ENCODE measurements around the gene OR4K15.

GRCh38 chr14:20019257-20019865 lies 44.0 kb downstream of the OR4K15 start, which contains the start of gene OR4K14:
- TF ChIP-seq CTCF (IDR thresholded peaks at IDR 0.05), result no peak
- no peak for TF ChIP-seq POLR2A (IDR thresholded peaks at IDR 0.05)
- TF ChIP-seq POLR2AphosphoS5 (IDR thresholded peaks at IDR 0.05), result no peak
